Heart right ventricle (tissue), 16 donors: ENCODE measurements around the gene MCRS1. TPM values are rescaled to one million over a fixed set of nuclear protein-coding genes. Genes with fewer than 3 reads are reported as not detected.

Source experiments
- ATAC-seq, 8 donors: fragments of 200-7000 bp; cut with Tn5 transposase; one replicate each; pipeline ENCODE4 v1.9.1; 2020; ENCODE audit warnings: mild to moderate bottlenecking in 8 of 8, moderate library complexity in 8 of 8, moderate number of reproducible peaks in 1 of 8
- DNase-seq, 2 donors: peaks; one replicate each; pipeline ENCODE4 v3.0.0-alpha.2; 2020
- H3K27ac ChIP-seq, 10 donors: fragments of 200-600 bp; sonication (generic) in 2 of 10; one replicate each; pipeline versions ENCODE4 v1.5.0 to v1.8.0; 2020 to 2022; ENCODE audit warnings: mild to moderate bottlenecking in 3 of 10
- H3K27me3 ChIP-seq, 7 donors: fragments of 200-600 bp; one replicate each; pipeline ENCODE4 v1.8.0; 2021 to 2022; ENCODE audit warnings: mild to moderate bottlenecking in 2 of 7
- H3K36me3 ChIP-seq, 9 donors: fragments of 200-600 bp; sonication (generic) in 1 of 9; one replicate each; pipeline versions ENCODE4 v1.5.0 to v1.8.0; 2020 to 2022; ENCODE audit warnings: mild to moderate bottlenecking in 2 of 9
- H3K4me1 ChIP-seq, 9 donors: fragments of 200-600 bp; sonication (generic) in 1 of 9; one replicate each; pipeline versions ENCODE4 v1.5.0 to v1.8.0; 2020 to 2022; ENCODE audit warnings: mild to moderate bottlenecking in 4 of 9
- H3K4me3 ChIP-seq, 10 donors: fragments of 200-600 bp; sonication (generic) in 2 of 10; one replicate each; pipeline versions ENCODE4 v1.5.0 to v1.8.0; 2020 to 2022; ENCODE audit warnings: mild to moderate bottlenecking in 7 of 10, moderate library complexity in 2 of 10
- H3K9me3 ChIP-seq, 11 donors: fragments of 200-600 bp in 10 of 11; sonication (generic) in 2 of 11; one replicate each; pipeline versions ENCODE4 v1.5.0 to v1.8.0; 2013 to 2022; ENCODE audit warnings: mild to moderate bottlenecking in 2 of 11, control low read depth in 1 of 11, moderate library complexity in 1 of 11
- CTCF ChIP-seq, 9 donors: fragments of 200-600 bp; sonication (generic) in 2 of 9; IDR thresholded peaks; one replicate each; pipeline versions ENCODE4 v1.5.0 to v1.8.0; 2021 to 2022; ENCODE audit warnings: antibody characterized with exemption in 9 of 9, mild to moderate bottlenecking in 5 of 9, moderate library complexity in 1 of 9
- WGBS, 2 donors: extraction: QIAGEN DNeasy Blood & Tissue Kit; methylation state at CpG; one replicate each; pipeline ENCODE4 v1.1.7; 2013; ENCODE audit warnings: inconsistent platforms in 1 of 2; 5-methylcytosine and 5-hydroxymethylcytosine counted together
- intact Hi-C, 10 donors: fragments of 100-400 bp; cut with DNase I; formaldehyde crosslinking; loops; one replicate each; pipeline versions ENCODE4 v1.11.1 to v1.14.2; 2022
- polyA plus RNA-seq, 2 donors: library from polyadenylated mRNA; stranded (reverse); fragments of 200-250 nt; gene quantifications; one replicate each; pipeline ENCODE4 v1.2.3, GENCODE V29; 2013
- total RNA-seq, 10 donors: library from RNA; stranded (reverse); fragmentation: NEBNext Ultra II Directional in 3 of 10; extraction: Animal tissue kit (Norgen Biotek cat#: 25700) in 3 of 10; gene quantifications; one replicate each; pipeline versions ENCODE4 v1.2.1 to v1.2.4, GENCODE V29; 2021 to 2023
- donor health status: Arrhythmogenic right ventricular cardiomyopathy.
- donor health status: ischemic (EF 13 %, LVEDD 7.1; RV severe dilation, severe dysfunction).
- donor health status: healthy with polysubstance abuse.
- donor health status: DM: no; HTN: yes; CAD: no.
- donor health status: DM: no; HTN: no; CAD: no.
- donor health status: ischemic (EF 25% LVEDD 6.9; RV normal size, moderate dysfunction).
- donor health status: ischemic (EF 25% LVEDD 5.7; RV mildly dilated, moderate dysfunction).
- donor health status: healthy.
- donor health status: DM: yes; HTN: yes; CAD: no.
- donor health status: Ischemic cardiomyopathy.
- donor health status: ischemic (EF 35%, LVEDD 5.7; RV mildly dilated, moderate dysfunction).
- donor health status: nonischemic (EF 11% LVEDD 7.7; RV severe dilation, severe dysfunction).
- donor health status: DM: yes; HTN: yes; CAD: no.
- donor health status: PGD.
- donor health status: ischemic (EF 29% LVEDD 5.4; RV normal size, mild dysfunction).
- donor health status: nonischemic (EF 23%, LVEDD 6.1; RV moderate dilation, normal function).

The MCRS1 gene
- total and polyA plus RNA-seq, 12 donors: 72.6 to 118 (median 82.2) TPM

GRCh38 chr12:49545815-49546214 is 22.1 kb downstream of the MCRS1 start:
- peaks cover 0 to 64% (median 24%) of the 10 kb centered on the region in 7 donors for H3K27me3 ChIP-seq
- no peak for TF ChIP-seq CTCF (IDR thresholded peaks at IDR 0.05)
- H3K27ac ChIP-seq: no peak overlapping the region
- DNase-seq (no peak), ATAC-seq (no peak)
- H3K9me3 ChIP-seq: no peaks in the 10 kb centered on the region
- intact Hi-C loops: loop anchor here in 1 of 10 donors (5.0 kb wide), 1 partner anchor 729 kb away; the partner anchor contains the start of gene CACNB3
- no peaks in the 10 kb centered on the region for H3K36me3 ChIP-seq
- H3K4me3 ChIP-seq: no peak overlapping the region
- 75 to 76% methylated on average over 4 of the region's 4 CpGs for WGBS, 2 donors
- H3K4me1 ChIP-seq: peaks cover 0 to 17% (median 15%) of the 10 kb centered on the region in 9 donors

- Histone ChIP-seq H3K27me3 (peaks cover 0 to 68% (median 34%) of the 10 kb centered on the region in 7 donors), H3K36me3 (no peaks in the 10 kb centered on the region), H3K9me3 (no peaks in the 10 kb centered on the region), H3K27ac (no peak overlapping the region), H3K4me3 (no peak overlapping the region), H3K4me1 (peaks cover 0 to 13% (median 10%) of the 10 kb centered on the region in 9 donors)
- 35 to 43% methylated on average over 39 of the region's 39 CpGs for WGBS, 2 donors
- DNase-seq (no peak), ATAC-seq (no peak)
- intact Hi-C loops: no loop called here
- no peak for TF ChIP-seq CTCF (IDR thresholded peaks at IDR 0.05)
These were observed 23.8 kb downstream of the MCRS1 start for GRCh38 chr12:49543914-49544815.

- peaks cover 0 to 9% (median 6%) of the 10 kb centered on the region in 9 donors for H3K4me1 ChIP-seq
- ATAC-seq (no peak), DNase-seq (no peak)
- no peak for TF ChIP-seq CTCF (IDR thresholded peaks at IDR 0.05)
- H3K36me3 ChIP-seq: no peaks in the 10 kb centered on the region
- 68 to 71% methylated on average over 20 of the region's 20 CpGs for WGBS, 2 donors
- intact Hi-C loops: no loop called here
- no peak overlapping the region for H3K27ac ChIP-seq
- H3K27me3 ChIP-seq: peaks cover 0 to 66% (median 36%) of the 10 kb centered on the region in 7 donors
- H3K4me3 ChIP-seq: no peak overlapping the region
- no peaks in the 10 kb centered on the region for H3K9me3 ChIP-seq
These were observed 24.6 kb downstream of the MCRS1 start for GRCh38 chr12:49543221-49543913.

- no peak overlapping the region for H3K27ac ChIP-seq
- H3K9me3 ChIP-seq: no peaks in the 10 kb centered on the region
- no peak for TF ChIP-seq CTCF (IDR thresholded peaks at IDR 0.05)
- DNase-seq (no peak), ATAC-seq (no peak)
- peaks cover 0 to 66% (median 37%) of the 10 kb centered on the region in 7 donors for H3K27me3 ChIP-seq
- H3K4me3 ChIP-seq: no peak overlapping the region
- WGBS, 2 donors: 95 to 97% methylated on average over 15 of the region's 15 CpGs
- H3K4me1 ChIP-seq: peaks cover 0 to 15% (median 10%) of the 10 kb centered on the region in 9 donors
- intact Hi-C loops: no loop called here
- H3K36me3 ChIP-seq: no peaks in the 10 kb centered on the region
These were observed 25.3 kb downstream of the MCRS1 start for GRCh38 chr12:49542592-49543160.
